ENCODE data around the gene DPP3. TPM values are rescaled to one million over a fixed set of nuclear protein-coding genes. Genes with fewer than 3 reads are reported as not detected.
"Not testable (repeated sequence)": the region's sequence is repeated elsewhere in the genome, so short reads cannot be mapped to it uniquely, and the experiment has no call there.

Gene DPP3
- total RNA-seq, 1 donor from 2014 or later = 13.6 TPM

- H3K4me1 ChIP-seq = peaks cover 11% of the 10 kb centered on the region
- no peak for TF ChIP-seq CTCF (IDR thresholded peaks at IDR 0.05; ENCODE audit: borderline replicate concordance)
- no peak overlapping the region for H3K4me3 ChIP-seq
- no peaks in the 10 kb centered on the region for H3K9me3 ChIP-seq (replicated peaks)
- no peaks in the 10 kb centered on the region for H3K27me3 ChIP-seq (ENCODE audit: low read depth)
- DNase-seq = no peak
- intact Hi-C loops (cut with micrococcal nuclease) = no loop called here
- H3K36me3 ChIP-seq = peaks cover 67% of the 10 kb centered on the region
- no peak overlapping the region for H3K27ac ChIP-seq (replicated peaks)
Observed at GRCh38 chr11:66539170-66539869, 59.1 kb downstream of the DPP3 start.

DNA sequence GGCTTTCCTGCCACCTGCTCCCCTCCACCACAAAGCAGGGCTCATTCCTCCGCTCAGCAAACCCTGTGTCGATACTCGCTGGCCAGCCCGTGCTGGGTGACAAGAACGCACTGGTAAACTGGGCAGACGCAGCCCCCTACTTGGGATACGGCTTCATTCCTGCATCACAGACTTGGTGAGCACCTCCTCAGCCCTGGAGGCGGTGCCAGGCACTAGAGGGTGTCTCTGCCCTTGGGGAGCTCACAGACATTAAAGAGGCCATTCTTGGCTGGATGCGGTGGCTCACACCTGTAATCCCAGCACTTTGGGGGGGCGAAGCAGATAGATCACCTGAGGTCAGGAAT, 59.6 kb downstream of the DPP3 start:
- Histone ChIP-seq H3K4me1 (peaks cover 16% of the 10 kb centered on the region), H3K9me3 (replicated peaks) (no peaks in the 10 kb centered on the region), H3K27me3 (ENCODE audit: low read depth) (no peaks in the 10 kb centered on the region), H3K36me3 (peaks cover 67% of the 10 kb centered on the region), H3K27ac (replicated peaks) (no peak overlapping the region), H3K4me3 (no peak overlapping the region)
- intact Hi-C loops (cut with micrococcal nuclease) = no loop called here
- DNase-seq = no peak
- no peak for TF ChIP-seq CTCF (IDR thresholded peaks at IDR 0.05; ENCODE audit: borderline replicate concordance)

- DNase-seq; H3K27me3 ChIP-seq (ENCODE audit: low read depth); H3K4me3 ChIP-seq; H3K27ac ChIP-seq (replicated peaks); intact Hi-C loops (cut with micrococcal nuclease); H3K9me3 ChIP-seq (replicated peaks): not testable (repeated sequence)
- Histone ChIP-seq H3K4me1 (peaks cover 23% of the 10 kb centered on the region), H3K36me3 (peaks cover 64% of the 10 kb centered on the region)
Observed at GRCh38 chr11:66540598-66540997, 60.4 kb downstream of the DPP3 start.

DNA sequence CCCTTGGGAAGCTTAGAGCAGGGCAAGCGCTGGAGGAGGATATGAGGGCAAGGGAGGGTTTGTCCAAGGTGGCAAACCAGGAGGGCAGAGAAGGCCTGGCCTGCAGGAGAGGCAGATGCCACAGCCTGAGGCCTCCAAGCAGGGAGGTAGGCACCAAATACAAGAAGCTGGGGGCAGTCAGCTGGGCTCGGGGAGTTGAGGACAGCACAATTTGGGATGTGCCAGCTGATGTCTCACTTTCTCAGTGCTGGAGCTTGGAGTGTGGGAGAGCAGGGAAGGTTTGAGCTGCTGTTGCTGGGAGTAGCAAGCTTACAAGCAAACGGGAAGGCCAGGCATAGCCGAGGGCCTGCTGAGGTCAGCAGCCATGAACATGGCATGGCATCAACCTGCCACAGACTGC, 61.7 kb downstream of the DPP3 start:
- H3K36me3 ChIP-seq = peaks cover 53% of the 10 kb centered on the region

GRCh38 chr11:66542362-66542761, 62.1 kb downstream of the DPP3 start:
- intact Hi-C loops (cut with micrococcal nuclease) = no loop called here
- DNase-seq = no peak
- Histone ChIP-seq H3K27ac (replicated peaks) (no peak overlapping the region), H3K4me3 (no peak overlapping the region), H3K4me1 (peaks cover 36% of the 10 kb centered on the region), H3K36me3 (peaks cover 48% of the 10 kb centered on the region), H3K9me3 (replicated peaks) (no peaks in the 10 kb centered on the region), H3K27me3 (ENCODE audit: low read depth) (no peaks in the 10 kb centered on the region)
- TF ChIP-seq CTCF (IDR thresholded peaks at IDR 0.05; ENCODE audit: borderline replicate concordance) = no peak

More for the DNA sequence above, 61.7 kb downstream of the DPP3 start:
- no peak for TF ChIP-seq CTCF (IDR thresholded peaks at IDR 0.05; ENCODE audit: borderline replicate concordance)
- no peaks in the 10 kb centered on the region for H3K27me3 ChIP-seq (ENCODE audit: low read depth)
- H3K9me3 ChIP-seq (replicated peaks) = no peaks in the 10 kb centered on the region
- peaks cover 34% of the 10 kb centered on the region for H3K4me1 ChIP-seq
- no peak overlapping the region for H3K4me3 ChIP-seq
- H3K27ac ChIP-seq (replicated peaks) = no peak overlapping the region
- no peak for DNase-seq
- intact Hi-C loops (cut with micrococcal nuclease) = no loop called here

DNA sequence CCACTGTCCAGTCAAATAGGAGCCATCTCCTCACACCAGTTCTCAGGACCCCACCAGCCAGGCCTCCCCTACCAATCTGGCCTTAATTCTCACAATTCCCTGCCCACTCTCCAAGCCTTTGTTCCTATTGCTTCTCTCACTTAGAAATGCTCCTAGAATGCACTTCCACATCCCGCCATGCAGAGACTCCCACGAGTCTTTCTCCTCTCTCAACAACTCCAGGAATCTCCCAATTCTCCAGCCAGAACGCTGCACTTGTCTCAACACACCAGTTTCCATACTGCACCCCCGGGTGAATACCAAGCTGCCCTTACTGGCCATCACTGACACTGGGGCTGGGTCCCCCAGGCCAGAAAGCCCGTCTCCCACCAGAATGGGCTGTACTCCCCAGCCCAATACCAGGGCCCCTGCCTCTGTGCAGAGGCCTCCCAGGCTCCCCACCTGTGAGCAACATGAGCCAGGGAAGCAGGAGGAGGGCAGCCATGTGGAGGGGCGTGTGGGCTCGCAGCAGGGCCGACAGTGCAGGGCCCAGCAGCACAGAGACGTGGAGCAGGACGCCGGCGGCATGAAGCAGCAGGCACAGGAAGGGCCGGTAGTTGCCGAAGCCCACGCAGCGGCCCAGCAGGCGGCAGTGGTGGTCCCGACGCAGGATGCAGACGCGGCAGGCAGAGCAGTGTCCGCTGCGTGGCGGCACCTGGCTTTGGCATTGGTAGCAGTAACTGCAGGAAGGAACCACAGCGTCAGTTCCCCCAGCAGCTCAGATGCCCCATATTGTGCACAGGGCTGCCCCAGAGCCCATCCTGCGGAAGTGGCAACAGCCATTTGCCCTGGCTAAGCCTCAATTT, 63.3 kb downstream of the DPP3 start:
- Histone ChIP-seq H3K27ac (replicated peaks) (no peak overlapping the region), H3K9me3 (replicated peaks) (no peaks in the 10 kb centered on the region), H3K36me3 (peaks cover 45% of the 10 kb centered on the region), H3K4me3 (peak overlapping the region; percentile 8), H3K27me3 (ENCODE audit: low read depth) (no peaks in the 10 kb centered on the region), H3K4me1 (peaks cover 36% of the 10 kb centered on the region)
- no peak for TF ChIP-seq CTCF (IDR thresholded peaks at IDR 0.05; ENCODE audit: borderline replicate concordance)
- DNase-seq = peak; percentile 28
- intact Hi-C loops (cut with micrococcal nuclease) = no loop called here

DNA sequence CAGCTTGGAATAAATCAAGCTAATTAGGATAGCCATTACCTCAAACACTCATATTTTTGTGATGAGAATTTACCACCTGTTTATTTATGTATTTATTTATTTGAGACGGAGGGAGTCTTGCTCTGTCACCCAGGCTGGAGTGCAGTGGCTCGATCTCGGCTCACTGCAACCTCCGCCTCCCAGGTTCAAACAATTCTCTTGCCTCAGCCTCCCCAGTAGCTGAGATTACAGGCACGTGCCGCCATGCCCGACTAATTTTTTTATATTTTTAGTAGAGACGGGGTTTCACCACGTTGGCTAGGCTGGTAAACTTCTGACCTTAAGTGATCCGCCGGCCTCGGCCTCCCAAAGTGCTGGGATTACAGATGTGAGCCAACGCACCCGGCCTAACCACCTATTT, 64.7 kb downstream of the DPP3 start:
- H3K4me1 ChIP-seq = peaks cover 36% of the 10 kb centered on the region
- DNase-seq; H3K27me3 ChIP-seq (ENCODE audit: low read depth); H3K9me3 ChIP-seq (replicated peaks); H3K27ac ChIP-seq (replicated peaks); intact Hi-C loops (cut with micrococcal nuclease): not testable (repeated sequence)
- peaks cover 31% of the 10 kb centered on the region for H3K36me3 ChIP-seq
- peak overlapping the region; percentile 88 for H3K4me3 ChIP-seq

Measured in left ventricle myocardium inferior (tissue), 1 donor.